Neural crest cell (in vitro differentiated cells): ENCODE measurements around the gene CPE. TPM values are rescaled to one million over a fixed set of nuclear protein-coding genes. Genes with fewer than 3 reads are reported as not detected.

ENCODE experiments used
- DNase-seq: peaks from one replicate; pipeline ENCODE4 v3.0.0; 2021; ENCODE audit warnings: low read depth, mixed read lengths, low spot score
- H3K27ac Mint-ChIP-seq: one replicate; pipeline ENCODE4 v1.8.0; 2021; ENCODE audit warnings: mild to moderate bottlenecking, mixed read lengths; ENCODE audit not compliant: unreplicated experiment
- H3K27me3 Mint-ChIP-seq: 2 replicates; pipeline ENCODE4 v1.8.0; 2021; ENCODE audit warnings: low read depth, mild to moderate bottlenecking, mixed read lengths
- H3K36me3 Mint-ChIP-seq: 2 replicates; pipeline ENCODE4 v1.8.0; 2021; ENCODE audit warnings: low read depth, mild to moderate bottlenecking, mixed read lengths
- H3K4me1 Mint-ChIP-seq: 2 replicates; pipeline ENCODE4 v1.8.0; 2021; ENCODE audit warnings: mixed read lengths
- H3K4me3 Mint-ChIP-seq: one replicate; pipeline ENCODE4 v1.8.0; 2021; ENCODE audit warnings: mild to moderate bottlenecking, mixed read lengths
- H3K9me3 Mint-ChIP-seq: 2 replicates; pipeline ENCODE4 v1.8.0; 2021; ENCODE audit warnings: mixed read lengths
- total RNA-seq: library from RNA; stranded (reverse); gene quantifications from 2 replicates; pipeline ENCODE4 v1.2.1, GENCODE V29; 2021
- TF ChIP-seq, protein P1 (sequence below): fragments of 200-600 bp; sonication (generic); conservative IDR thresholded peaks from 2 replicates; pipeline ENCODE4 v1.5.0; 2021; ENCODE audit warnings: antibody characterized with exemption, mild to moderate bottlenecking

CPE gene
- total RNA-seq, 1 donor from 2014 or later: 65.2 TPM

- no peak for DNase-seq
Measured at GRCh38 chr4:165404080-165404479, 25.3 kb downstream of the CPE start.

DNA sequence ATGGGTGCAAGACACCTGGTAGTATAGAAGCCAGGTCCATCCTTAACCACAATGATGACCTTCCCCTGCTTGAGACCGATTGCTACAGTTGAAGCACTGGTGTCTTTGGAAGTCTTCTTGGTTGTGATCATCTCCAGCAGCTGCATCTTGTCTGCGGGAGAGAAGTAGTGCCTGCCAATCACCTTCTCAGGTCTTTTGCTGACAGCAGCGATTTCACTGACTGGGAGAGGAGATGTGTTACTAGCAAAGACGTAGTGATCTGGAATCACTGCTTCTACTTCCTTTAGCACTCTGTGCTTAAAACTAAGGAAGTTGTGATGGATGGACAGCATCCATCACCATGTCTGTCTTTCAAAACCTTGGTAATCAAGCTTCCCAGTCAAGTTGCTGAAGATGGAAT lies 25.9 kb downstream of the CPE start:
- Mint-ChIP-seq H3K4me3 (no peak overlapping the region), H3K4me1 (no peaks in the 10 kb centered on the region), H3K9me3 (peaks cover 2% of the 10 kb centered on the region), H3K27me3 (no peaks in the 10 kb centered on the region), H3K27ac (no peak overlapping the region), H3K36me3 (peaks cover 20% of the 10 kb centered on the region)
- TF ChIP-seq, protein P1, sequence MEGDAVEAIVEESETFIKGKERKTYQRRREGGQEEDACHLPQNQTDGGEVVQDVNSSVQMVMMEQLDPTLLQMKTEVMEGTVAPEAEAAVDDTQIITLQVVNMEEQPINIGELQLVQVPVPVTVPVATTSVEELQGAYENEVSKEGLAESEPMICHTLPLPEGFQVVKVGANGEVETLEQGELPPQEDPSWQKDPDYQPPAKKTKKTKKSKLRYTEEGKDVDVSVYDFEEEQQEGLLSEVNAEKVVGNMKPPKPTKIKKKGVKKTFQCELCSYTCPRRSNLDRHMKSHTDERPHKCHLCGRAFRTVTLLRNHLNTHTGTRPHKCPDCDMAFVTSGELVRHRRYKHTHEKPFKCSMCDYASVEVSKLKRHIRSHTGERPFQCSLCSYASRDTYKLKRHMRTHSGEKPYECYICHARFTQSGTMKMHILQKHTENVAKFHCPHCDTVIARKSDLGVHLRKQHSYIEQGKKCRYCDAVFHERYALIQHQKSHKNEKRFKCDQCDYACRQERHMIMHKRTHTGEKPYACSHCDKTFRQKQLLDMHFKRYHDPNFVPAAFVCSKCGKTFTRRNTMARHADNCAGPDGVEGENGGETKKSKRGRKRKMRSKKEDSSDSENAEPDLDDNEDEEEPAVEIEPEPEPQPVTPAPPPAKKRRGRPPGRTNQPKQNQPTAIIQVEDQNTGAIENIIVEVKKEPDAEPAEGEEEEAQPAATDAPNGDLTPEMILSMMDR: no peak
- no peak for DNase-seq

More at GRCh38 chr4:165404080-165404479, 25.3 kb downstream of the CPE start:
- TF ChIP-seq, protein P1: no peak
- peaks cover 2% of the 10 kb centered on the region for H3K9me3 Mint-ChIP-seq
- H3K27me3 Mint-ChIP-seq: no peaks in the 10 kb centered on the region
- no peak overlapping the region for H3K4me3 Mint-ChIP-seq
- H3K27ac Mint-ChIP-seq: no peak overlapping the region
- H3K36me3 Mint-ChIP-seq: peaks cover 20% of the 10 kb centered on the region
- H3K4me1 Mint-ChIP-seq: no peaks in the 10 kb centered on the region

DNA sequence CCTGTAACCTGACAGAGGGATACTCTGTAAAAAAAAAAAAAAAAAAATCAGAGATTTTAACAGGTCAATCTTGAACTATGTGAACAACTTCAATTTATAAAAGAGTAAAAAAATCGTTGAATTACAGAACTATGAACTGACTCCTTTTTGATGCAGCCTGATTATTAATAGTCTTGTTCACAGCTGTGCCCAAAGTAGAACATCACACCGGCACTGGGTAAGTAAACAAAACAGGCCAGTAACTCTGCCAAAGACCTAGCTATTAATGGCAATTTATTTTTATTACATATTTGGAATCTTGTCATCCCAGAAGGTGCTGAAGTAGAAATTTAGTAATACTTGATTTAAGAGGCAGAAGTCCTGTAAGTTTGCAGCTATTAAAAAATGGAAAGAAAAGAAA lies 31.4 kb downstream of the CPE start:
- Mint-ChIP-seq H3K9me3 (no peaks in the 10 kb centered on the region), H3K27ac (no peak overlapping the region), H3K4me1 (no peaks in the 10 kb centered on the region), H3K36me3 (peaks cover 8% of the 10 kb centered on the region), H3K4me3 (no peak overlapping the region), H3K27me3 (no peaks in the 10 kb centered on the region)
- no peak for DNase-seq
- TF ChIP-seq, protein P1: no peak

DNA sequence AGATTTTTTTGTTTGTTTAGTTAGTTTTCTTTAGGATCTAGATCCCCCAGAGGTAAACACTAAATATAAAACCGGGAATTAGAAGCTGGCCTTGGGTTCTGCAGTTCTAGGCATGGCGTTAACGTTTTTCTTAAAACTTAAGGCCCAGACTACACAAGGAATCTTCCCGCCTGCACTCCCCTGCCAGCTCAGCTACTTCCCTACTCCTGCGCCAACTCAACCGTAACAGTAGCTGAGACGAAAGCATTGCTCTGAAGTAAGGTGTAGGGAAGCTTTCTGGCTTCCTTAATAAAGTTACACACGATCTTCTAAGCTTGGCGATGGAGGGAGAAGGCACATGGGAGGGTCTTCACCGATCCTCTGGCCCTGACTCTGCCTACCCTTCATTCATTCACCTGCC lies 37.1 kb downstream of the CPE start:
- no peak overlapping the region for H3K4me3 Mint-ChIP-seq
- TF ChIP-seq, protein P1: no peak
- H3K27ac Mint-ChIP-seq: no peak overlapping the region
- H3K9me3 Mint-ChIP-seq: no peaks in the 10 kb centered on the region
- no peak for DNase-seq
- H3K4me1 Mint-ChIP-seq: no peaks in the 10 kb centered on the region
- peaks cover 2% of the 10 kb centered on the region for H3K36me3 Mint-ChIP-seq
- H3K27me3 Mint-ChIP-seq: no peaks in the 10 kb centered on the region

- Mint-ChIP-seq H3K4me1 (no peaks in the 10 kb centered on the region), H3K36me3 (no peaks in the 10 kb centered on the region), H3K27me3 (no peaks in the 10 kb centered on the region), H3K4me3 (no peak overlapping the region), H3K27ac (no peak overlapping the region), H3K9me3 (no peaks in the 10 kb centered on the region)
- DNase-seq: no peak
- TF ChIP-seq, protein P1: no peak
Measured at GRCh38 chr4:165418073-165418472, 39.3 kb downstream of the CPE start.

- Mint-ChIP-seq H3K9me3 (peaks cover 11% of the 10 kb centered on the region), H3K36me3 (peaks cover 13% of the 10 kb centered on the region), H3K27ac (no peak overlapping the region), H3K4me3 (no peak overlapping the region), H3K4me1 (no peaks in the 10 kb centered on the region), H3K27me3 (no peaks in the 10 kb centered on the region)
- DNase-seq: no peak
- TF ChIP-seq, protein P1: no peak
Measured at GRCh38 chr4:165425629-165426028, 46.8 kb downstream of the CPE start.
